Naive thymus-derived CD8-positive, alpha-beta T cell (primary cell): Measurements from ENCODE around the gene MYOF. TPM values are rescaled to one million over a fixed set of nuclear protein-coding genes. Genes with fewer than 3 reads are reported as not detected.

Experiments used
- ATAC-seq, 2 donors: fragments of 150-1000 bp; cut with Tn5 transposase in 1 of 2; sonication (Bioruptor Pico), chemical (Tn5 transposase) in 1 of 2; 1 replicate in 1 of 2; 2 replicates in 1 of 2; pipeline ENCODE4 v1.10.0; 2021; ENCODE audit warnings: mild to moderate bottlenecking in 2 of 2, moderate library complexity in 2 of 2
- POLR2A ChIA-PET: fragments of 350-600 bp; sonication (Branson Sonifier 250); formaldehyde crosslinking; loops from one replicate; lab custom pipeline; 2021; ENCODE audit warnings: antibody characterized with exemption; lab: Charles Lee
- DNase-seq, 10 donors: peaks; one replicate each; pipeline versions ENCODE4 v3.0.0 to v3.0.0-alpha.2; 2020 to 2022
- H3K27ac Mint-ChIP-seq, 10 donors: one replicate each; pipeline ENCODE4 v1.8.0; 2020 to 2022; ENCODE audit warnings: mild to moderate bottlenecking in 10 of 10, mixed read lengths in 10 of 10, moderate library complexity in 4 of 10, inconsistent platforms in 1 of 10
- H3K27me3 Mint-ChIP-seq, 5 donors: one replicate each; pipeline ENCODE4 v1.8.0; 2021 to 2022; ENCODE audit warnings: mixed read lengths in 5 of 5
- H3K36me3 Mint-ChIP-seq, 3 donors: one replicate each; pipeline ENCODE4 v1.8.0; 2020 to 2022; ENCODE audit warnings: mixed read lengths in 3 of 3, mild to moderate bottlenecking in 2 of 3, inconsistent platforms in 1 of 3
- H3K4me1 Mint-ChIP-seq, 4 donors: one replicate each; pipeline ENCODE4 v1.8.0; 2021 to 2022; ENCODE audit warnings: mixed read lengths in 4 of 4
- H3K4me3 Mint-ChIP-seq, 10 donors: one replicate each; pipeline ENCODE4 v1.8.0; 2020 to 2022; ENCODE audit warnings: mild to moderate bottlenecking in 10 of 10, mixed read lengths in 10 of 10, moderate library complexity in 6 of 10, inconsistent platforms in 1 of 10
- H3K9me3 Mint-ChIP-seq, 9 donors: one replicate each; pipeline ENCODE4 v1.8.0; 2020 to 2022; ENCODE audit warnings: mixed read lengths in 9 of 9, mild to moderate bottlenecking in 3 of 9, inconsistent platforms in 1 of 9, moderate library complexity in 1 of 9
- polyA plus RNA-seq, 3 donors: library from polyadenylated mRNA; unstranded; fragments of 300-500 nt; fragmentation: Illumina TruSeq; gene quantifications; one replicate each; pipeline ENCODE4 v1.2.3, GENCODE V29; 2021
- total RNA-seq, 8 experiments: library from RNA in 2 of 8; stranded (reverse) in 2 of 8; gene quantifications; one replicate each; pipeline ENCODE4 v1.2.3 and lab custom pipeline; 2021 to 2026

MYOF gene
- total and polyA plus RNA-seq, 5 experiments from 2014 or later, result 0.11 TPM; not detected in 4

- DNase-seq, result no peak
- H3K36me3 Mint-ChIP-seq, result no peaks in the 10 kb centered on the region
- H3K27ac Mint-ChIP-seq, result peak overlapping the region; percentile 67 to 94 (median 90)
- ATAC-seq, result peak in 1 of 2 donors; percentile 8
- POLR2A ChIA-PET, result interaction anchor here (0.6 to 1.0 kb wide), 2 partner anchors 37 to 83 kb away, joined by 4 read pairs; no protein-coding TSS in a partner anchor
- H3K27me3 Mint-ChIP-seq, result no peaks in the 10 kb centered on the region
- peaks cover 52 to 77% (median 72%) of the 10 kb centered on the region in 4 donors for H3K4me1 Mint-ChIP-seq
- peak overlapping the region; percentile 57 to 79 (median 68) for H3K4me3 Mint-ChIP-seq
- H3K9me3 Mint-ChIP-seq, result no peaks in the 10 kb centered on the region
Observed at GRCh38 chr10:93412801-93413200, 69.3 kb downstream of the MYOF start.

GRCh38 chr10:93410697-93411348 lies 71.3 kb downstream of the MYOF start:
- no peak for ATAC-seq
- POLR2A ChIA-PET, result no interaction called here
- peak overlapping the region in 2 of 10 donors; percentile 31 to 59 for H3K4me3 Mint-ChIP-seq
- H3K4me1 Mint-ChIP-seq, result peaks cover 52 to 72% (median 68%) of the 10 kb centered on the region in 4 donors
- H3K27me3 Mint-ChIP-seq, result no peaks in the 10 kb centered on the region
- no peak for DNase-seq
- peak overlapping the region in 6 of 10 donors; percentile 34 to 94 (median 69) for H3K27ac Mint-ChIP-seq
- H3K9me3 Mint-ChIP-seq, result no peaks in the 10 kb centered on the region
- no peaks in the 10 kb centered on the region for H3K36me3 Mint-ChIP-seq

- DNase-seq, result no peak
- ATAC-seq, result no peak
- Mint-ChIP-seq H3K9me3 (no peaks in the 10 kb centered on the region), H3K36me3 (no peaks in the 10 kb centered on the region), H3K4me1 (peaks cover 42 to 60% (median 50%) of the 10 kb centered on the region in 4 donors), H3K4me3 (peak overlapping the region in 1 of 10 donors; percentile 39), H3K27me3 (no peaks in the 10 kb centered on the region), H3K27ac (peak overlapping the region in 3 of 10 donors; percentile 35 to 68 (median 62))
- POLR2A ChIA-PET, result interaction anchor here (0.5 kb wide), 1 partner anchor 87 kb away, joined by 3 read pairs; no protein-coding TSS in a partner anchor
Observed at GRCh38 chr10:93408783-93409182, 73.4 kb downstream of the MYOF start.

GRCh38 chr10:93406364-93407145 lies 75.6 kb downstream of the MYOF start:
- no peaks in the 10 kb centered on the region for H3K9me3 Mint-ChIP-seq
- H3K27me3 Mint-ChIP-seq, result peaks cover 0 to 3% (median 0%) of the 10 kb centered on the region in 5 donors
- POLR2A ChIA-PET, result interaction anchor here (0.7 kb wide), 1 partner anchor 38 kb away, joined by 4 read pairs; no protein-coding TSS in a partner anchor
- no peak overlapping the region for H3K27ac Mint-ChIP-seq
- H3K4me1 Mint-ChIP-seq, result peaks cover 25 to 38% (median 28%) of the 10 kb centered on the region in 4 donors
- H3K36me3 Mint-ChIP-seq, result no peaks in the 10 kb centered on the region
- ATAC-seq (no peak), DNase-seq (no peak)
- H3K4me3 Mint-ChIP-seq, result no peak overlapping the region

GRCh38 chr10:93404048-93404354 lies 78.1 kb downstream of the MYOF start:
- no peak for ATAC-seq
- H3K4me1 Mint-ChIP-seq, result peaks cover 6 to 14% (median 8%) of the 10 kb centered on the region in 4 donors
- POLR2A ChIA-PET, result interaction anchor here (0.7 kb wide), 1 partner anchor 1063 kb away, joined by 4 read pairs; no protein-coding TSS in a partner anchor

GRCh38 chr10:93403152-93404047 lies 78.7 kb downstream of the MYOF start:
- ATAC-seq (no peak), DNase-seq (no peak)
- peak overlapping the region in 2 of 10 donors; percentile 5 to 22 for H3K27ac Mint-ChIP-seq
- POLR2A ChIA-PET, result no interaction called here
- H3K27me3 Mint-ChIP-seq, result peaks cover 0 to 3% (median 0%) of the 10 kb centered on the region in 5 donors
- no peak overlapping the region for H3K4me3 Mint-ChIP-seq
- no peaks in the 10 kb centered on the region for H3K36me3 Mint-ChIP-seq
- peaks cover under 1 to 8% (median 3%) of the 10 kb centered on the region in 4 donors for H3K4me1 Mint-ChIP-seq
- no peaks in the 10 kb centered on the region for H3K9me3 Mint-ChIP-seq

More at GRCh38 chr10:93404048-93404354, 78.1 kb downstream of the MYOF start:
- Mint-ChIP-seq H3K36me3 (no peaks in the 10 kb centered on the region), H3K4me3 (no peak overlapping the region), H3K9me3 (no peaks in the 10 kb centered on the region), H3K27ac (no peak overlapping the region), H3K27me3 (peaks cover 0 to 3% (median 0%) of the 10 kb centered on the region in 5 donors)
- DNase-seq, result no peak

GRCh38 chr10:93402192-93402591 lies 79.9 kb downstream of the MYOF start:
- Mint-ChIP-seq H3K27ac (peak overlapping the region in 1 of 10 donors; percentile 13), H3K27me3 (peaks cover 0 to 10% (median 3%) of the 10 kb centered on the region in 5 donors), H3K4me3 (no peak overlapping the region), H3K9me3 (no peaks in the 10 kb centered on the region), H3K4me1 (peaks cover 0 to 7% (median 3%) of the 10 kb centered on the region in 4 donors), H3K36me3 (no peaks in the 10 kb centered on the region)
- POLR2A ChIA-PET, result no interaction called here
- ATAC-seq (no peak), DNase-seq (no peak)

- Mint-ChIP-seq H3K27ac (peak overlapping the region in 2 of 10 donors; percentile 56 to 68), H3K4me3 (no peak overlapping the region), H3K9me3 (no peaks in the 10 kb centered on the region), H3K27me3 (peaks cover 0 to 10% (median 3%) of the 10 kb centered on the region in 5 donors), H3K36me3 (no peaks in the 10 kb centered on the region), H3K4me1 (peaks cover 0 to 3% (median 0%) of the 10 kb centered on the region in 4 donors)
- ATAC-seq (no peak), DNase-seq (no peak)
- POLR2A ChIA-PET, result no interaction called here
Observed at GRCh38 chr10:93398528-93398927, 83.6 kb downstream of the MYOF start.

GRCh38 chr10:93397020-93397419 lies 85.1 kb downstream of the MYOF start:
- POLR2A ChIA-PET, result no interaction called here
- peaks cover 0 to 1% (median 0%) of the 10 kb centered on the region in 4 donors for H3K4me1 Mint-ChIP-seq
- H3K4me3 Mint-ChIP-seq, result no peak overlapping the region
- no peaks in the 10 kb centered on the region for H3K9me3 Mint-ChIP-seq
- no peaks in the 10 kb centered on the region for H3K36me3 Mint-ChIP-seq
- H3K27me3 Mint-ChIP-seq, result peaks cover 0 to 10% (median 2%) of the 10 kb centered on the region in 5 donors
- no peak overlapping the region for H3K27ac Mint-ChIP-seq
- ATAC-seq, result no peak
- no peak for DNase-seq

- H3K4me3 Mint-ChIP-seq, result no peak overlapping the region
- no peaks in the 10 kb centered on the region for H3K9me3 Mint-ChIP-seq
- peaks cover 0 to 6% (median 3%) of the 10 kb centered on the region in 5 donors for H3K27me3 Mint-ChIP-seq
- POLR2A ChIA-PET, result no interaction called here
- DNase-seq (no peak), ATAC-seq (no peak)
- H3K4me1 Mint-ChIP-seq, result peaks cover 2 to 17% (median 6%) of the 10 kb centered on the region in 4 donors
- no peak overlapping the region for H3K27ac Mint-ChIP-seq
- H3K36me3 Mint-ChIP-seq, result no peaks in the 10 kb centered on the region
Observed at GRCh38 chr10:93393211-93393610, 88.9 kb downstream of the MYOF start.

- ATAC-seq, result no peak
Observed at GRCh38 chr10:93392121-93392520, 90.0 kb downstream of the MYOF start.

More at GRCh38 chr10:93392121-93392520, 90.0 kb downstream of the MYOF start:
- Mint-ChIP-seq H3K36me3 (no peaks in the 10 kb centered on the region), H3K4me1 (peaks cover 5 to 27% (median 13%) of the 10 kb centered on the region in 4 donors), H3K27ac (no peak overlapping the region), H3K4me3 (no peak overlapping the region), H3K27me3 (peaks cover 0 to 5% (median 0%) of the 10 kb centered on the region in 5 donors), H3K9me3 (no peaks in the 10 kb centered on the region)
- POLR2A ChIA-PET, result no interaction called here
- DNase-seq, result no peak
